Measurements from ENCODE around the gene DIAPH3. TPM values are rescaled to one million over a fixed set of nuclear protein-coding genes. Genes with fewer than 3 reads are reported as not detected.
"Not testable (repeated sequence)": the region's sequence is repeated elsewhere in the genome, so short reads cannot be mapped to it uniquely, and the experiment has no call there.

DIAPH3 gene
- total RNA-seq, 2 donors from 2014 or later, result 23.6 to 25.7 TPM

DNA sequence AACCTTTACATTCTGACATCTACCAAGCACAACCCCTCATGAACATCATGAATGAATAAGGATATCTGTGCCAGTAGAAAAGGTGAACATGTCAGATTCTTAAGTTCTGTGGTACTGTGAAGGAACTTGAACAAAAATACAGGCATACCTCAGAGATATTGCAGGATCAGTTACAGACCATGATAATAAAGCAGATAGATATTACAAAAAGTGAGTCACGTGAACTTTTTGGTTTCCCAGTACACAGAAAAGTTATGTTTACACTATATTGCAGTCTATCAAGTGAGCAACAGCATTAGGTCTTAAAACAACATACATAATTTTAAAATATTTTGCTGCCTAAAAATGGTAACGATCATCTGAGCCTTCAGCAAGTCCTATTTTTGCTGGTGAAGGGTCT is 101.2 kb downstream of the DIAPH3 start:
- no peak overlapping the region for H3K27ac Mint-ChIP-seq
- no peak overlapping the region for H3K27ac ChIP-seq (ENCODE audit: low read depth, low read length)
- H3K4me3 Mint-ChIP-seq, result no peak overlapping the region
- no peak for DNase-seq
- no peaks in the 10 kb centered on the region for H3K4me1 ChIP-seq (ENCODE audit: control insufficient read depth, insufficient read depth, low read length)
- peaks cover 26% of the 10 kb centered on the region for H3K9me3 ChIP-seq (ENCODE audit: control insufficient read depth, low read length)
- peaks cover 18% of the 10 kb centered on the region for H3K36me3 Mint-ChIP-seq (ENCODE audit: low read depth)
- no peaks in the 10 kb centered on the region for H3K27me3 Mint-ChIP-seq (ENCODE audit: insufficient read depth)
- H3K36me3 ChIP-seq (ENCODE audit: control insufficient read depth, insufficient read depth, low read length), result peaks cover 81% of the 10 kb centered on the region
- 97 to 100% methylated on average over 2 of the region's 2 CpGs for WGBS, 2 experiments (ENCODE audit: insufficient coverage in 1 of 2, insufficient read length in 1 of 2)
- H3K9ac ChIP-seq (ENCODE audit: extremely low read depth, low read length, poor library complexity, severe bottlenecking), result no peak overlapping the region
- H3K27me3 ChIP-seq (ENCODE audit: control insufficient read depth, insufficient read depth, low read length, poor library complexity, severe bottlenecking), result no peaks in the 10 kb centered on the region
- peaks cover 11% of the 10 kb centered on the region for H3K4me1 Mint-ChIP-seq
- TF ChIP-seq, protein P1, sequence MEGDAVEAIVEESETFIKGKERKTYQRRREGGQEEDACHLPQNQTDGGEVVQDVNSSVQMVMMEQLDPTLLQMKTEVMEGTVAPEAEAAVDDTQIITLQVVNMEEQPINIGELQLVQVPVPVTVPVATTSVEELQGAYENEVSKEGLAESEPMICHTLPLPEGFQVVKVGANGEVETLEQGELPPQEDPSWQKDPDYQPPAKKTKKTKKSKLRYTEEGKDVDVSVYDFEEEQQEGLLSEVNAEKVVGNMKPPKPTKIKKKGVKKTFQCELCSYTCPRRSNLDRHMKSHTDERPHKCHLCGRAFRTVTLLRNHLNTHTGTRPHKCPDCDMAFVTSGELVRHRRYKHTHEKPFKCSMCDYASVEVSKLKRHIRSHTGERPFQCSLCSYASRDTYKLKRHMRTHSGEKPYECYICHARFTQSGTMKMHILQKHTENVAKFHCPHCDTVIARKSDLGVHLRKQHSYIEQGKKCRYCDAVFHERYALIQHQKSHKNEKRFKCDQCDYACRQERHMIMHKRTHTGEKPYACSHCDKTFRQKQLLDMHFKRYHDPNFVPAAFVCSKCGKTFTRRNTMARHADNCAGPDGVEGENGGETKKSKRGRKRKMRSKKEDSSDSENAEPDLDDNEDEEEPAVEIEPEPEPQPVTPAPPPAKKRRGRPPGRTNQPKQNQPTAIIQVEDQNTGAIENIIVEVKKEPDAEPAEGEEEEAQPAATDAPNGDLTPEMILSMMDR (conservative IDR thresholded peaks at IDR 0.05), result no peak
- H3K9me3 Mint-ChIP-seq, result peaks cover 7% of the 10 kb centered on the region
- H3K4me3 ChIP-seq (ENCODE audit: low read length), result peak overlapping the region; percentile 6

DNA sequence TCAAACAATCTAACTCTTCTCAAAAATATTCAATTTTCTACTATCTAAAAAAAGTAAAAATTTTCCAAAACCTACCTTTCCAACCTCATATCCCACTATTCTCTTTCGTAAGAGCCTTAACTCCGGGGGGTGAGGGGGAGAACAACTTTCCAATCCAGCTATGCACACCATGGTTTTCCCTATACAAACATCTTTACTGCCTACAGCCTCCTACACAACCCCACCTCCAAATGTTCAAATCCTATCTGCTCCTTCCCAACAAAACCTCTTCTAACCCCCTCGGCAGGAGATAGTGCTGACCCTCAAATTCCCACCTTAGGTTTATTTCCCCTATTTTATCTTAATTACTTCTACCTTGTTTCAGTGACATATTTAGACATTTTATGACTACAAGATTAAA is 102.0 kb downstream of the DIAPH3 start:
- Histone ChIP-seq H3K27me3 (ENCODE audit: control insufficient read depth, insufficient read depth, low read length, poor library complexity, severe bottlenecking) (no peaks in the 10 kb centered on the region), H3K4me1 (ENCODE audit: control insufficient read depth, insufficient read depth, low read length) (no peaks in the 10 kb centered on the region), H3K4me3 (ENCODE audit: low read length) (peak overlapping the region; percentile 6), H3K36me3 (ENCODE audit: control insufficient read depth, insufficient read depth, low read length) (peaks cover 78% of the 10 kb centered on the region), H3K9me3 (ENCODE audit: control insufficient read depth, low read length) (peaks cover 26% of the 10 kb centered on the region), H3K27ac (ENCODE audit: low read depth, low read length) (no peak overlapping the region), H3K9ac (ENCODE audit: extremely low read depth, low read length, poor library complexity, severe bottlenecking) (no peak overlapping the region)
- WGBS, 2 experiments (ENCODE audit: insufficient coverage in 1 of 2, insufficient read length in 1 of 2), result 92 to 93% methylated on average over 2 to 3 of the region's 3 CpGs
- DNase-seq, result no peak
- H3K4me3 Mint-ChIP-seq, result no peak overlapping the region
- H3K9me3 Mint-ChIP-seq, result peaks cover 7% of the 10 kb centered on the region
- TF ChIP-seq, protein P1 (conservative IDR thresholded peaks at IDR 0.05), result no peak
- H3K27ac Mint-ChIP-seq, result no peak overlapping the region
- H3K4me1 Mint-ChIP-seq, result peaks cover 11% of the 10 kb centered on the region
- peaks cover 21% of the 10 kb centered on the region for H3K36me3 Mint-ChIP-seq (ENCODE audit: low read depth)
- no peaks in the 10 kb centered on the region for H3K27me3 Mint-ChIP-seq (ENCODE audit: insufficient read depth)

DNA sequence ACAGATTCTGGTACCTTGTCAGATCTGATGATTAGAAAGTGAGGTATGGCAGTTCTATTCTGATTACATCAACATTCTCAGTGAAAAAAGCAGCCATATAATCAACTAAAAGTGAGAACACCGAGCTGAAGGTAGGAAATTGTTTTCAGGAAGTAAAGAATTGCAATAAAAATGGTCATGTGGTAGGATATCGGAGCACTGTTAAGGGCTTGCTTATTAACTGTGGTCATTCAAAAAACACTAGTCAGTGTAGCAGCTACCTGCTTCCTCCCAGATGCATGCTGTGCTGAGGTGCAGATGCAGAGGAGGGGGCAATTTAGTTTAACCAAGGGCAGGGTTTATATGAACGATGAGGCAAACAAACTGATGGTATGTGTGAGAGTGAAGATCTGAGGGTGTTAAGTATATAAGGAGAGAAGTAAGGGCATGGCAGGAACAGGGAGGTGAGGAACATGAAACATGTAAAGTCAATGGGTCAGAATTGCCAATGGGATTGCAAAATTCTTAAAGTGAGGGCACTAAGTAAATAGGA is 111.9 kb downstream of the DIAPH3 start:
- H3K4me1 ChIP-seq (ENCODE audit: control insufficient read depth, insufficient read depth, low read length), result peaks cover 4% of the 10 kb centered on the region
- whole genome bisulfite sequencing, 2 experiments (ENCODE audit: insufficient coverage in 1 of 2, insufficient read length in 1 of 2), result 95 to 100% methylated on average over 1 to 3 of the region's 3 CpGs
- Mint-ChIP-seq H3K4me3 (no peak overlapping the region), H3K4me1 (peaks cover 7% of the 10 kb centered on the region), H3K27ac (no peak overlapping the region), H3K36me3 (ENCODE audit: low read depth) (no peaks in the 10 kb centered on the region), H3K9me3 (no peaks in the 10 kb centered on the region), H3K27me3 (ENCODE audit: insufficient read depth) (no peaks in the 10 kb centered on the region)
- no peak overlapping the region for H3K4me3 ChIP-seq (ENCODE audit: low read length)
- H3K36me3 ChIP-seq (ENCODE audit: control insufficient read depth, insufficient read depth, low read length), result peaks cover 38% of the 10 kb centered on the region
- no peak for DNase-seq
- no peak overlapping the region for H3K27ac ChIP-seq (ENCODE audit: low read depth, low read length)
- no peaks in the 10 kb centered on the region for H3K27me3 ChIP-seq (ENCODE audit: control insufficient read depth, insufficient read depth, low read length, poor library complexity, severe bottlenecking)
- no peaks in the 10 kb centered on the region for H3K9me3 ChIP-seq (ENCODE audit: control insufficient read depth, low read length)
- TF ChIP-seq, protein P1 (conservative IDR thresholded peaks at IDR 0.05), result no peak
- no peak overlapping the region for H3K9ac ChIP-seq (ENCODE audit: extremely low read depth, low read length, poor library complexity, severe bottlenecking)

DNA sequence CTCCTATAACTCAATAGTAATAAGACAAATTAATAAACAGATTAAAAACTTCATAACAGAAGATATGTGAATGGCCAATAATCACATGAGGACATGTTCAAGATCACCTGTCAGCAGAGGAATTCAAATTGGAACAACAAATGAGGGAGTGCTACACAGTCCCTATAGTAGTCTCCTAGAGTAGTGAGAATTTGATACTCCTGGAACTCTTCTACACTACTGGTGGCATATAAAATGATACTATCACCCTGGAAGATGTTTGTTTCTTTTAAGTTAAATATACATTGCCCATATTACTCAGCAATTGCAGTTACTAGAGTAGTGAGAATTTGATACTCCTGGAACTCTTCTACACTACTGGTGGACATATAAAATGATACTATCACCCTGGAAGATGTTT is 115.4 kb downstream of the DIAPH3 start:
- H3K36me3 ChIP-seq (ENCODE audit: control insufficient read depth, insufficient read depth, low read length), result peaks cover 53% of the 10 kb centered on the region
- not testable (repeated sequence) for H3K4me3 Mint-ChIP-seq; H3K9me3 ChIP-seq (ENCODE audit: control insufficient read depth, low read length); H3K9me3 Mint-ChIP-seq; H3K27ac ChIP-seq (ENCODE audit: low read depth, low read length); H3K27me3 Mint-ChIP-seq (ENCODE audit: insufficient read depth); H3K4me1 ChIP-seq (ENCODE audit: control insufficient read depth, insufficient read depth, low read length); H3K27ac Mint-ChIP-seq; H3K27me3 ChIP-seq (ENCODE audit: control insufficient read depth, insufficient read depth, low read length, poor library complexity, severe bottlenecking); H3K4me1 Mint-ChIP-seq; H3K4me3 ChIP-seq (ENCODE audit: low read length); H3K9ac ChIP-seq (ENCODE audit: extremely low read depth, low read length, poor library complexity, severe bottlenecking); DNase-seq; H3K36me3 Mint-ChIP-seq (ENCODE audit: low read depth)

Measured in endodermal cell (in vitro differentiated cells).